UCSD-AML1 (cell line): Measurements from ENCODE around the gene REN.
A peak's percentile ranks its signal among the peaks of the same experiment; 100 is the strongest.

Experiments
- DNase-seq: peaks from one replicate; lab custom pipeline; 2025; ENCODE audit not compliant: unreplicated experiment; lab: John Stamatoyannopoulos, UW

Gene REN

DNA sequence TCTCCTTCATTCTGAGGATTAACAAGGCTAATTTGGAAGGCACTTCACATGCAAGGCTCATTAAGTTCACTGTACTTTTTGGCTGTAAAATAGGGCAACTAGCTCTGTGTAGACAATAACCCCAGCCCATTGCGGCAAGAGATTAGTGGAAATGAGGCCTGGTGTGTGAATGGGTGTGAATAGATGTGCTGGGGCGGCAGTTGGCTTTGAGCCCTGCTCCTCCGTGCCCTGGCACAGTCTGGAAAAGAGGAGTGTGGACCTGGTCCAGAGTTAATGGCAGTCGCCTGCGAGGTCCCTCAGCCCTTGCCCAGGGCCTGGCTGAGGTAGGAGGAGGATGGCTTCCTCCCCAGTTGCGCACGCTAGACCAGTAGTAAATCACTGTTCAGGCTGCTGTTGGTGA lies 25.3 kb upstream of the REN start:
- no peak for DNase-seq

DNA sequence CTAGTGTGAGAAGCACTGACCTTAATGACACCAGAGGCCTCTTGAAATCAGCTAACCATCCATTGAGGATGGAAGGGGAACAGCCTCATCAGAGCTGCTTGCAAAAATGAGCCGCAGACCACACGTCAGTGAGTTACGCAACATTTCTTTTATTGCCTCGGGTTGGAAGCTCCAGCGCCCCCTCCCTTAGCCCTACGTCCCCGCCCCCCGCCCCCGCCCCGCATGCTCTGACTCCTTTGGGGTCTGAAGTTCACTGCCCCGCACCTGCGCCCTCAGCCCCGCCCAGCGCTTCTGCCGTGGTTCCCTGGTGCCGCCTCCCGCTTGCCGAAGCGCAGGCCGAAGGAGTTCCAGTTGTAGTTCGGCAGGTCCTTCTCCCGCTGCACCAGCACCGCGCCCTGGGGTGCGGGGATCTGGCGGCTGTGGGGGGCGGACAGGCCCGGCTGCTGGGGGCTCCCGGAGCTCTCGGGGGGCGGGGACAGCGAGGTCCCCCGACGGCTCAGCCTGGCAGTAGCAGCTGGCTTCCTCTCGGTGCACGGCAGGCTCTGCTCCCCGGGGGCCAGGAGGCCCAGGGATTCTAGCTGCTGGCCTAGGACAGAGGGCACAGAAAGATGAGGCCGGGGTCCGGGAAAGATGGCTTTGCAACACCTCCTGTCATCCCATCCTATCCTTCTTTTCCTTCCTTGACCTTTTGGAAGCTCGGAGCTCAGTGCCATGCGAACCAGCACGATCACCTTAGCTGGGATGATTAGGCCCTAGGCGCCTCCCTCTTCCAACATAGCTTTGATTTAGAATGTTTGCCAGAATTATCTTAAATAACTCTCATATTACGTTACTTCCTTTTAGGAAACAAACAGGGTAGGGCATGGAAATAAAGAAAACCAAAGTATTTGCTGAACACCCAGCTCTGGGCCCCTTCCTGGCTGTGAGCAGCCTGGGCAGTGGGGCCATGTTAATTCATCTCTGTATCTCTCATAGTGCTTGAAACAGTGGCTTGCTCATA lies 24.4 kb upstream of the REN start:
- DNase-seq = no peak

DNA sequence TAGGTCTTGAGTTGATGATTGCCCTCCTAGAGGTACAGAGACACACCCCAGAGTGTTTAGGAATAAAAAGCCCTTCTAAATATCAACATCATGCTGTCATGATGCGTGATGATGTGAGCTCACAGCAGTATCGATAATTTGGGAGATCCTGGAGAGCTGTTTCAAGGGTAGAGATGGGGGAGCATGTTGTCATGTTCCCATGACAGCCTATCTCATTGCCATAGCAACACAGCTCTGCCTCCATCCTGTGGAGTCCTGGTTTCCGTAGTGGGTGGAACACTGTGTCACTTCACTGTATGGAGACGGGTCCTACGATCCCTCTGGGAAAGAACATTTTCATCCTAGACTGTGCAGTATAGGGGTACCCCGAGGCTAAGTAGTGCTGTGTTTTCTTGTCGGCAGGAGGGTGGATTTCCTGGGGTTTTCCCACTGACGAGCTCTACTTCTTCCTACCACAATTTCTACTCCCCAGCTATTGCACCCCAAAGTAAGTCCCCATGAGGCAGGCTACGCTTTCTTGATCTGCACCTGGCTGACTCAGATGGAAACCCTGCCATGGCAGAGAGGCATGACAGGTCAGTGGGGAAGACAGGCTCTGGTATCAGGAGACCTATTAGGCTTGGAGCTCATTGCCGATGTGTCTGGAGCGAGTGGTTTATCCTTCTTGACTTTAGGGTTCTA lies 23.0 kb upstream of the REN start:
- no peak for DNase-seq

DNA sequence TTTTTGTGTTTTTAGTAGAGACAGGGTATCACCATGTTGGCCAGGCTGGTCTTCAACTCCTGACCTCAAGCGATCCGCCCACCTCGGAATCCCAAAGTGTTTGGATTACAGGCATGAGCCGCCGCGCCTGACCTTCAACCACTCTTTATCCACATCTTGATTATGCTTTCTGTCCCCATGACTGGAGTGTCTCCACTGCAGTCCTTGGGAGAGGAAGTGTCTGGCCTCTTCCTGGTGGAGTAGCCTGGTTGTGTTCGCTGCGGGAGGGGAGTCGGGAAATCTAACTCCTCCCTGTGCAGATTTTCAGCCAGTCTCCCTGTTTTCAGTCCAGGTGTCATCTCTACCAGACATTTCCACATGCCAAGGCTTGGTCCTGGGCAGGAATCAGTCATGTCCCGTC lies 20.5 kb upstream of the REN start:
- DNase-seq = no peak

DNA sequence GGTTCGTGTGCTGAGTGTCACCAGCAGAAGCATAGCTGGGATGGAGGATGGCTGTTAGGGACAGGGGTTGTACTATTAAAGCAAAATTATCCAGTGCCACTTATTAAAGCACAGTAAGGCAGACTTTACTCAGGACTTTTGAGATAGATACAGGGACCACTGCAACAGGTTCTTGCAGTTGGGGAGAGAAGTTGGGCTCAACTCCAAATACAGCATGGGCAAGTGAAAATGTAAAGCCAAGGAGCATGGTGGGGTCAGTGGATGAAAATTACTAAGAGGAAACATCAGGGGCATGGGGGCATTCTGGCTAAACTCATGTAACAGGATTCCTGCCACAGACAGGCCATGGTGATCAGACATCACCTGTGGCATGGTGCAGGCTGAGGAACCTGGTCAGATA lies 15.0 kb upstream of the REN start:
- DNase-seq = no peak

DNA sequence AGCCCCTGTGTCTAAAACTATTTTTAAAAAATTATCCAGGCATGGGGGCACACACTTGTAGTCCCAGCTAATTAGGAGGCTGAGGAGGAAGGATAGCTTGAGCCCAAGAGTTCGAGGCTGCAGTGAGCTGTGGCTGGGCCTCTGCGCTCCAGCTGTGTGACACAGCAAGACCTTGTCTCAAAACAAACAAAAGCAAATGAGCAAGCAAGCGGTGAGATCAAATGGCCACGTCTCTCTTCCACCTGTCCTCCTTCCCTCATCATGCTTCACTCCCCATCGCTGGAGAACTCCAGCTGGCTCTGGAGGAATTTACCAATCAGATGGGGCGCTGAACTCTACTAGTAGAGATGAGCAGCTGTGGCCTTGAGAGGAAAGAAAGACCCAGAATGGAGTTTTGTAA lies 14.0 kb upstream of the REN start:
- no peak for DNase-seq

DNA sequence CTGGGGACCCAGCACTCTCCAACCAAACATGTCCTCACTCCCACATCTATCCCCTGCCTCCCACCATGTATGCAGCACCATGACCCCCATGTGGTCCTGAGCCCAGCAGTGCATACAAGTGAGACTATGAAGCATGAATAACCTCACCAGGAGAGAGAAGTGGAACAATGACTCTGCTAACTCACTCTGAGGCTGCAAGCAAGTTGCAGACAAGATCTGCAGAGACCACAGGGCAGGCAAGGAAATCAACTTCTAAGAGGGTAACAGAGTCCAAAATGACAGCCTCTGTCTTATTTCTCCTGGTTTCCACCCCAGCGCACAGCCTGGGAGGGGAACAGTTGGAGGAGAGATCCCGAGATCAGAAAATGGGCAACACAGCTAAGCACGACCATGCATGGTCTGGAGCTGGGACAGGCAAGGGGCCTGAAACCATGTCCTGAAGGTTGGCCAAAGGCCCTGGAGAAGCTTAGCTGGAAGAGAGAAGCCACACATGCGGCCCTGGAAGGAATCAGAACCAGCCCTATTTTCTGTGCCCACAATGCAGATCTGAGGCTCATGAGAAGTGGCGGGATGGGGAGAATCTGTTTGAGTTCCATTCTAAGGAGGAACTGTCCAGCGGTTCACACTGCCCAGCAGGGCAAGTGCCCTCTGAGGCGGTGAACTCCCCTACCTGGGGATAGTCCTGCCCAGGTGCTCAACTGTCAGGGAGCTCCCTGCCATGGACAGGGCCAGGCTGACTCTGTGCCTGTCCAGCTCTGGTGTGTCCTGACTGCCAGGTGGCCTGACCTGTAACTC lies 12.5 kb upstream of the REN start:
- no peak for DNase-seq

DNA sequence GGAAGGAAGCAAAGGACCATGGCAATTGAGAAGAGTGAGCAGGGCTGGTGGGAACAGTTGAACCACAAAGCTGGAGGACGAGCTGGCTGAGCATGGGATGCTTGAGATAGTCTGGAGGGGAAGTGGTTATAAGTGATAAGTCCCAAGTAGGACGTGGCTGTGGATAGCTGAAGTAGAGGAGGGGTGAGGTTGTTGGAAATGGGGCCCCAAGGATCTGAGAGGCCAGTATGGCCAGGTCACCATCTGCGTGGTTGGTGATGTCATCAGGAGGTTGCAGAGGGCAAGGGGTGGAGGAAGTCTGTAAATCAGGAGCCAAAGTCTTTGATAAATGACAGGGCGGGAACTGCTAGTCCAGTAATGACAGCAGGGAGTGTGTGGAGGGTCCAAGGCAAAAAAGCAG lies 11.0 kb upstream of the REN start:
- peak; percentile 46 for DNase-seq

DNA sequence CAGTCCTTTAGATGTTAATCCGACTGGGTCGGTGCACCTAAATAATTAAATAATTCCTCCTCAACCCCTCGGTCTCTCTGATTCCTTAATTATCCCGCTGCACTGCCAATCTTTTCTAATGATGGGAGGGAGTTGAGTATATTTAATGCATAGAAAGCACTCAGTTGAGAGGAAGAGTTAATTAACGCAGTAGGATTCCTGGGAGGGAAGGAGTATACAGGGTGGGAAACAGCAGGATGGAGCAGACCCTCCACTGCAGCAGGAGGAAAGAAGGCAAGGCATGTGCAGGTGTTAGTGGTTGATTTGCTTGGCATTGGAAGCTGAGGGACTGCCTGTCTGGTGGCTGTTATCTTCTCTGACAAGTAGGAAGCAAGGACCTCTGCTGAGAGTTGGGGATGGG lies 9.9 kb upstream of the REN start:
- DNase-seq = no peak

DNA sequence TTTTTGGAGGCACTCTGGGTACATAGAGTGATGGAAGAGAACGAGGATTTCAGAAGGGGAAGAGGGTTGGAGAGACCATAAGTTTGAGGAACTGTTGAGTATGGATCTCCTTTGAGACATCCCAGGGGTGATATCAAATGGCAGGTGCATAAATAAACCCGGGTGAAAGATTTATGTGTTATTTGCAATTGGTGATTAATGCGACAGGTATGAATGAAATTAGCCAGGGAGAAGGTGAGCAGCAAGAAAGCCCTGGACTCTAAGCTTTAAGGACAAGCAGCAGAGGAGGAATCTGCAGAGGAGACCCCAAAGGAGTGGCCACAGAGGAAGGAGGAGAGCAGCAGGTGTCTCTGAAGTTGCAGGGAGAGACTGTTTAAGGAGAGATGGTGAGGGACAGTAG lies 8.8 kb upstream of the REN start:
- no peak for DNase-seq

DNA sequence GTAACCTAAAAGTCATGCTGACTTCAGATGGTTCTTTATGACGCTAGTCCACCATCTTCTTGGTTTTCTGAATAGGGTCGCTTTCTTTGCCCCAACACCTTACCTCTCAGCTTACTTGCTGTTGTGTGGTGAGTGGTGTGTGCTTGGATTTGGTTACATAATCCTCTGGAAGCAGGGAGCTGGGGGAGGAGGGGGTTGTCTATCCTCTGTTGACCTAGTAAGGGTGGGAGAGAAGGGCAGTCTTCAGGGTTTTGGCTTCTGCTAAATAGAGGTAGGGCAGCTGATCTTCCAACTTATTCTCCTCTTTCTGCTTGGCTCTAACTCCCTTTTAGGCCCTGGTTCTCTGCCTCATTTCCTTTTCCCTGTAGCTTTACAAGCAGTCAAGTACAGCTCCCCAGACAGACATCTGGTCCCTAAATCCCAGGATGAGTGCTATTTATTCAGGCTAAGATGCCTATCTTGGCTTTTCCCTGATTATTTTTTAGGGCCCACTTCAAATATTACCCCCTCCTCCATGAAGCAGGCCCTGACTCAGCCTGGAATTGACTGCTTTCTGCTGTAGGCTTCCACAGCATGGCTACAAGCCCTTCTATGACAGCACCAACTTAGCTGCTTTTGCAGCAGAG lies 6.4 kb upstream of the REN start:
- DNase-seq = no peak

DNA sequence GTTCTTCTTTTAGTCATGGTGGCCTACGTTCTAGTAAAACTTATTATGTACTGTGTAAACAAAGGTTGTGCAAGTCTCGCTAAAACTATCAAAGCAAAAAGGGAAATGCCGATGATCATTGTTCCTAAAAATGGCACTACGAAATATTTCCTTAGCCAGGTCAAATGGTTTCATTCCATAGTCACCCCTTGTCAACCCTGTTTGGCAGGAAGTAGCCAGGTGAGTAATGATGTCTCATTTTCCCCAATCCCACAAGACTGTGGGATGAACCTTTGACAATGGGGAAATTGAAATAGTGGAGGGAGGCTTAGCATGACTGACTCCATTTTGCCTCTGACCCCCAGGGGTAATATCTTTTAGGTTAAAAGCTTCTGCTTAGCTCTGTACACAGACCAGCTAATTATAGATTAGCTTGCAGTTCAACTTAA lies 5.6 kb upstream of the REN start:
- DNase-seq = no peak

DNA sequence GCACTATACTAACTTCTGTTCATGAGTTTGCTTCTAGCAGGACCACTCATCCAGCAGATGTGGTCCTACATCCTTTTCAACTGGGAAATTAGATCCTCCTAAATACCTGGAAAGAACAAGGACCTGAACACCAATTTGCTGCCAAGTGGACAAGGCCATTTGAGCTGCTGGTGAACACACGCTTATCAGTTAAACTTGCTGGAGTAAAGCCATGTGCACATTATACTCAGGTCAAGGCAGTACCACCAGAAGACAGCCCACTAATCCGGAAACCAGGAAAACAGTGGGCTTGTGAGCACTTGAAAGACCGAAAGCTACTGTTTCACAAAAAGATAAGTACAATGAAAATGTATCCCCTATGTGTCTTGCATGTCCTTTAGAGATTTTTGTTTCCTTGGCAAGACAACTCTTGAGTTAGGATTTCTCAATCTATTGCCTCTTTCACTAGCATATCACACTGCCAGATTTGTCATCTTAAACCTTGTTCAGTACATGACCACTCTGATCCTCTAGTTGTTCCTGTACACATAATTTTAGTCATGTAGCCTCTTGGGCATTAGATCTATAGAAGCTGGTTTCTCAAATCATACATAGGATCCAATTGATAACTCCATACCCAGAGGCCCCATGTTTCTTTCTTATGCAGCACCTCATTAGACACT lies 4.5 kb upstream of the REN start:
- no peak for DNase-seq

DNA sequence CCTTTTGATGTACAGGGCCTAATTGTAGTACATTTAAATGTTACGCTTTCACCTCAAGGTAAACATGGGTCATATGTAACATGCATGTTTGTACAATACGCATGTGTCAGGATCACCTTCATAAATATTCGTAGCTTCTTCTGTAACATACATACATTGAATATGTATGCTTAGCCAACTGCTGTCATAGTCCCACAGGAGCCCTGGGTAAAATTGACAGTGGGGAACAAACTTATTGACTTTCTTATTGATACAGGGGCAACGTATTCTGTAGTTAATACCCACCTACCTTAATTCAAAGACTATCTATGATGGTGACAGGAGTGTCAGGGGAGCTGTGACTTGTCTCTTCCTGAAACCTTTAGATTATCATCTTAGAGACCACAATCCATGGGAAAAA lies 3.7 kb upstream of the REN start:
- no peak for DNase-seq

DNA sequence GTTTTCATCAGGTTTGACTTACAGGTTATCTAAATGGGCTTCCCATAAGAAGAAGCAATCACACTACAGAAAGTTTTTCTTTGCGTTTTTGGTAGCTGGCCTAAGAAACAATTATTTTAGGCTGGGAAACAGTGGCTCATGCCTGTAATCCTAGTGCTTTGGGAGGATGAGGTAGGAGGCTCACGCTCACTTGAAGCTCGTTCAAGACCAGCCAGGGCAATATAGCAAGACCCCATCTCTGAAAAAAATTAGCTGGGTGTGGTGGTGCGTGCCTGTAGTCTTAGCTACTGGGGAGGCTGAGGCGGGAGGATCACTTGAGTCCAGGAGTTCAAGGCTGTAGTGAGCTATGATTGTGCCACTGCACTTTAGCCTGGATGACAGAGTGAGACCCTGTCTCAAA lies 1.6 kb upstream of the REN start:
- DNase-seq = no peak

DNA sequence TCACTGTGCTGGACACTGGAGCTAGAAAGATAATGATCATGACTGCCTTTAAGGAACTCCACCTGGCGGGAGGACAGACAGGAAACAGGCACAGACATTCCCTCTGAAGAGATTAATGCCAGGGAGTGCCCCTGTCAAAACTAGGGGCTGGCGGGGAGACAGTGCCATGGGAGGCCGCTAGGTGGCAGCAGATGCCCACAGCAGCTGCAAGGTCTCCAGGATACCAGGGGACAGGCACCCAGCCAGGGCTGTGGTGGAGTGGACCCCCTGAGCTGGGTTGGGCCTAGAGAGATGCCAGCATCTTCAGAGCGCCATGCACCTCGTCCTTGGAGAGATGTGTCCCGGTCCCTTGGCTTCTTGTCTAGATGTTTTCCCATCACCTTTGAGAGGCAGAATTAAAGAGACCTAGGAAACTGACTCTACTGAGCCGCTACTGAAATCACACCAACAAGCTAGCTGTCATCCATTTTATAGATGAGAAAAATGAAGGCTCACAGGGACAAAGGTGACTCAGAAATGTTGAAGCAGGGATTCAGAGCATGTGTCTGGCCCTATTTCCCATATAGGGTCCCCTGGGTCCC lies 3.6 kb downstream of the REN start:
- peak; percentile 79 for DNase-seq

DNA sequence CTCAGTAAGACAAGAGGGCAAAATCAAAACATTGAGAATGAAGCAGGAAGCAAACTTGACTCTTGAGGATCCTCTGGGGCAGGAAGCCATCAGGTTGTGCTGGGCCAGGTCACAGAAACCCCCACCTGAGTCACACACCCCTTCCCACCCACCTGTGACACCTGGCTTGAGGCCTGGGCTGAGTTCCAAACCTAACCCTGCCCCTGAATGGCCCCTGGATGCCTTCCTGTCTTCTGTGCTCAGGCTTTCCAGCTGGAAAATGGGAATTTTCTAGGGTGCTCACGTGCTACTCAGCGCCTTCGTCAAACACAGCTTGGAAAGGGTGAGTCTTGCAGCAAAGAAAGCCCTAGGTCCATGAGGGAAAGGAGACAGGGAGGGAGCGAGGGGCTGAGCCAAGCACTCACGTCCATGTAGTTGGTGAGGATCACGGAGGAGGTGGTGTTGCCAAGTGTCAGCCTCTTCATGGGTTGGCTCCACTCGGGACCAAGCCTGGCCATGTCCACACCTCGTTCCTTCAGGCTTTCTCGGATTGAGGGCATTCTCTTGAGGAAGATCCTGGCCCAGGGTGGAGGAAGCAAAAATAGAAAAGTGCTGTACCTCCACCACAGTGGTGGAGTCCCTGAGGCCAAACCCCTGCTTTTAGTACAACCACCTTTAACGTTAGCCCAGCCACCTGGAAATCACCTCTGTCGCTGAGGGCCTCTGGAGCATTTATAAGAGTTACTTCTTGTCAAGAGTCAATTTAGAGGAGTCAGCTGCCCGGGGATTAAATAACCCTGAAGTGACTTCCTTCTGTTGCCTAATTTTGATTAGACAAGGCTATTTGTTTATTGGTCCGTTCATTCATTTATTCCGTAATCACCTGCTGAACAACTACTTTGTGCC lies 4.3 kb downstream of the REN start:
- DNase-seq = no peak

DNA sequence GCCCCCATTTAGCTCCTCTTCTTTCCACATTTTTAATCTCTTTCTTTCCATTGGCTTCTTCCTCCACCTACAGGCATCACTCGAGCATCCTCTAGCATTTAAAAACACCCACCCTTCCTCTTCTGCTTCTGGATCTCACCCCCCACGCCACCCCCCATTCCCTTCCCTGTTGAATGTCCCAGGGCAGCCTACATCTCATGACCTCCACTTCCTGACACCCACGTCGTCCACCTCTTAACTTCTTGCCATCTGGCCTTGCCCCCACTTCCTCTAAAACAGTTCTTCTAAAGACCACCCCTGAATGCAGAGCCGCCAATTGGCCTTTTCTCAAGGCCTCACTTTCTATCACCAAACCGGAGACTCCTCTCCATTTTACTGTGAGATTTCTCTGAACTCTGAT lies 8.2 kb downstream of the REN start:
- no peak for DNase-seq

DNA sequence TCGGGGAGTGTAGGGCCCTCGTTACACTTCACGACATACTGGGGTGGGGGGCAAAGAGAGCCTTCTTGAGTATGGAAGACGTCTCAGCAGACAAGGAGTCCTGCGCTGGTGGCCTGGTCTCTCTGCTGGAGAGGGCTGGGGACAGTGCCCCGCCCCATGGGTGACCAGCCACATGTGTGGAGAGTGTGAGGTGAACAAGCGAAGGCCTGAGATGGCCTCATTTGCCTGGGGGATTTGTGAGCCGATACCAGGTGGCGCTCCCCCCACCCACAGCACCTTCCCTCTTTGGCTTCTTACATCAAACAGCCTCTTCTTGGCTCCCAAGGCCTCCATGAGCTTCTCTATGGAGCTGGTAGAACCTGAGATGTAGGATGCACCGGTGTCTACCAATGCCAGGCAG lies 10.3 kb downstream of the REN start:
- no peak for DNase-seq
